EH (cell line): ENCODE data around the gene MYO1D.
"Not testable (repeated sequence)": the region's sequence is repeated elsewhere in the genome, so short reads cannot be mapped to it uniquely, and the experiment has no call there.

Source experiments
- DNase-seq: peaks from one replicate; pipeline ENCODE4 v3.0.0-alpha.2; 2015; ENCODE audit warnings: low read depth

Gene MYO1D

GRCh38 chr17:32529604-32530003 lies 347.3 kb downstream of the MYO1D start:
- DNase-seq = peak; percentile 13

DNA sequence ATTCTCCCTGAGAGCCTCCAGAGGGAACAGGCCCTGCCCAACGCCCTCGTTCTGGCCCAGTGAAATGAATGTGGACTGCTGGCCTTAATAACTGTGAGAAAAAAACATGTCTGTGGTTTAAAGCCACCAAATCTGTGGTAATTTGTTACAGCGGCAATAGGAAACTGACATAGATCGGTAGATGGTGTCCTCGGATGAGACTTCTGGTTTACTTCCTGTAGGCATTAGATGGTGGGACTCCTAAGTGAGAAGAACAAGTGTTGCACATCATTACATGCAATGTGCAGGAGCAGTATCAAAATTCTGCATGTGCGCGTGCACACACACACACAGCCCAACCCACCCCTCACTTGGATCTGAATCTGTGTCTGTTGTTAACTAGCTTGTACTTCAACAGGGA lies 348.1 kb downstream of the MYO1D start:
- DNase-seq = no peak

DNA sequence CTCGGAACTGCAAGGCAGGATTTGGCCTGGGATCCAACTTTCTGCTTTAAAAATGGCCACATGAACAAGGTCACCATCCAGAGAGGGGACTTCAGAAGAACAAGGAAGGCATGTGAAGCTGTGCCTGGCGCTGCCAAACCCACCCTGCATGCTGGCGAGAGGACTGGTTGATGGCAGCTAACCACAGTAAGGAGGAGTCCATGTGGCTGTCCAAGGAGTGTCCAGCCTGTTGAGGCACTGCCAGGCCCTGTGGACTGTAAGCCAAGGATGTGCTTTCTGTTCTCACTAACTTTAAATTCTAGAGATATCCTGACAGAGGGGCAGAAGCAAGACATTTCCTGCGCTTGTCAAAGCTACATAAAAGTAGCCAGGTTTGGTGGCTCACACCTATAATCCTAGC lies 349.8 kb downstream of the MYO1D start:
- DNase-seq = no peak

DNA sequence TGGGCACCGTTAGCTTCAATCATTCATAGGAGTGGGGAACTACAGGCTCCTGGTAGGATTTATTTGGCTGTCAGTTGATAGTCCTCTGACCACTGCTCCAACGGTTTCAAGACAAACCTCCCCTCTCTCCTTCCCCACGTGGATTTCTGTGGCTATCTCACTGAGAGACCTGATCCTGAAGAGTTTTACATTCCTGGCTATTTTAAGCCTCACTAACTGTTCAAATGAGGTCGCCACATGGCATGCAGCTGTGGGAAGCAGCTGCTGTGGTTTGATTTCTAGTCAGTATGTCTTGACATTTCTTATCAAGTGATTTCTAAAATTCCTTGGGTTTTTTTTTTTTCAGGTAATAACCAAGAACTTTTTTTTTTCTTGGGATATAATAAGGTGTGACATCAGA lies 351.8 kb downstream of the MYO1D start:
- peak; percentile 81 for DNase-seq

GRCh38 chr17:32524553-32524880 lies 352.4 kb downstream of the MYO1D start:
- not testable (repeated sequence) for DNase-seq

- DNase-seq = no peak
These were observed 352.9 kb downstream of the MYO1D start for GRCh38 chr17:32523827-32524552.

- no peak for DNase-seq
These were observed 353.8 kb downstream of the MYO1D start for GRCh38 chr17:32523017-32523680.

- no peak for DNase-seq
These were observed 356.1 kb downstream of the MYO1D start for GRCh38 chr17:32520737-32521404.

- peak; percentile 53 for DNase-seq
These were observed 356.7 kb downstream of the MYO1D start for GRCh38 chr17:32520104-32520701.

GRCh38 chr17:32519228-32520103 lies 357.5 kb downstream of the MYO1D start:
- peak; percentile 62 for DNase-seq

- no peak for DNase-seq
These were observed 358.2 kb downstream of the MYO1D start for GRCh38 chr17:32518646-32519227.

DNA sequence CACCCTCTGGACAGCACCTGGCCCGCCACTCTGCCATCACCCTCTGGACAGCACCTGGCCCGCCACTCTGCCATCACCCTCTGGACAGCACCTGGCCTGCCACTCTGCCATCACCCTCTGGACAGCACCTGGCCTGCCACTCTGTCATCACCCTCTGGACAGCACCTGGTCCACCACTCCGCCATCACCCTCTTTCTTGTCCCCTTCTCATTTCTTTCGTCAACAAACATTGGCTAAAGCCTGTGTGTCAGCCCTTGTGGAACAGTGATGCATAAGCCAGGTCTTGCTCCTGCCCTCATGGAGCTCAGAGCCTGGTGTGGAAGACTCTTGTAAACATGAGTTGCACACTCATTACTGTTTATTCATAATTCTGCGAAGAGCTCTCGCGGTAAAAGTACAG lies 358.9 kb downstream of the MYO1D start:
- no peak for DNase-seq

- no peak for DNase-seq
These were observed 359.8 kb downstream of the MYO1D start for GRCh38 chr17:32516940-32517701.

GRCh38 chr17:32516450-32516849 lies 360.5 kb downstream of the MYO1D start:
- DNase-seq = no peak

- no peak for DNase-seq
These were observed 361.1 kb downstream of the MYO1D start for GRCh38 chr17:32515677-32516383.

DNA sequence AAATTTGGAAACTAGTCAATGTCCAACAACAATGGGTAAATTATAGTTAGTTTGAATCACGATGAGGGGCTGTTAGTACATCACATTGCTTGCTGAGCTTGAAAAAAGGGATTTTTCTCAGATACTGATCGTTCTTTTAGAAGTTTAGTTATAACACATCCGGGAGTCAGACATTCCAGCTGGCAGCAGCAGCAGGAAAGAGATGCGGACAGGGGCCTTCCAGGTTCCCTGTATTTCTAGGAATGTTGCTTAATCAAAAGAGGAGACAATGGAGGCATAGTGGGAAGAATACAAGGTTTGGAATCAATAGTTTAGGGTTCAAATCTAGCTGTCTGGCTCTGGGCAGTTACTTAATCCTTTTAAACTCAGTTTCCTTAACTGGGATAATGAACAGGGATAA lies 362.3 kb downstream of the MYO1D start:
- DNase-seq = no peak

GRCh38 chr17:32513579-32513978 lies 363.3 kb downstream of the MYO1D start:
- no peak for DNase-seq

DNA sequence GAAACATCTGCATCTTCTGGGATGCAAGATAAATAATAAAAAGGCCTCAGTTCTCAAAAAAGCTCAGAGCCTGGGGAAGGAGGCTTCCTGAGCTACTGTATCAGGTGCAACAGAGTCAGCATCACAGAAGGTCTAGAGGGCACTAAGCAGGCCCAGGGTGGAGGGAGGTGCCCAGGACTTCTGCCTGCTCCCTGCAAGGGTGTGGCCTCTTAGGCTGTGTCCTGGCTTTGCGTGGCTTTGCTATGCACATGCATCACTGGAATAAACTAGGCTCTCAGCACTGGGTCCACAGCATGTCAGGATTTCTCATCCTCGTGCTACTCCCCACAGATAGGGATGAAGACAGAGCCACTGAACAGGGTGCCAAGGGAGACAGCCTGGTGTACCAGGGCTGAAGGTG lies 364.6 kb downstream of the MYO1D start:
- no peak for DNase-seq

- no peak for DNase-seq
These were observed 366.5 kb downstream of the MYO1D start for GRCh38 chr17:32510466-32510865.

DNA sequence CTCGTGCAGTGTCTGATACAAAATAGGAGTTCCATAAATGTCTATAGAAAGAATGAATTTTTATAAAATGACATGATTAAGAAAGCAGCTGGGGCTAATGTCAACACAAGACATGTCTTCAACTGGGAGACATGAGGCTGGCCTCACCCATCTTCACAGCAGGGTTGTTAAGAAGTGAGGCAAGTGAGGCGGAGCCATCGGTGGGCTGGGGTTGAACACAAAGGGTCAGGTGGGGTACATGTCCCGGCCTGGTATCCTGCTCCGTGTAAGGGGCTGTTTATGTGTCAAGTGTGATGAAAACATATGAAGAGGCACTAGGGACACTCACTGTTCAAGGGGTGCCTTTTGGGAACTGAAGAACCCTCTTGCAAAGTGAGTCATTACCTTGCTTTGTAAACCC lies 368.0 kb downstream of the MYO1D start:
- no peak for DNase-seq
